Esophagus muscularis mucosa (tissue), 4 donors: ENCODE measurements around the gene TRAPPC2B. TPM values are rescaled to one million over a fixed set of nuclear protein-coding genes. Genes with fewer than 3 reads are reported as not detected.

Source experiments
- DNase-seq: peaks from one replicate; pipeline ENCODE4 v3.0.0-alpha.2; 2017; ENCODE audit errors: extremely low spot score
- H3K27ac ChIP-seq, 4 donors: fragments of 200-600 bp; sonication (generic); replicated peaks in 1 of 4; 1 replicate in 3 of 4; 2 replicates in 1 of 4; pipeline ENCODE4 v1.5.1; 2016 to 2019; ENCODE audit warnings: mild to moderate bottlenecking in 1 of 4
- H3K27me3 ChIP-seq, 4 donors: fragments of 200-600 bp; sonication (generic); one replicate each; pipeline versions ENCODE4 v1.5.1 to v1.6.0; 2016 to 2019
- H3K36me3 ChIP-seq, 4 donors: fragments of 200-600 bp; sonication (generic); one replicate each; pipeline ENCODE4 v1.5.1; 2016 to 2019
- H3K4me1 ChIP-seq, 4 donors: fragments of 200-600 bp; sonication (generic); one replicate each; pipeline ENCODE4 v1.5.1; 2016 to 2019
- H3K4me3 ChIP-seq, 4 donors: fragments of 200-600 bp; sonication (generic); 1 replicate in 2 of 4; 2 replicates in 2 of 4; pipeline ENCODE4 v1.5.1; 2016 to 2019; ENCODE audit warnings: mild to moderate bottlenecking in 4 of 4, moderate library complexity in 1 of 4
- H3K9me3 ChIP-seq, 4 donors: fragments of 200-600 bp; sonication (generic); 1 replicate in 3 of 4; 2 replicates in 1 of 4; pipeline ENCODE4 v1.5.1; 2016 to 2019
- EP300 ChIP-seq: sonication (generic); formaldehyde crosslinking; IDR thresholded peaks from one replicate; pipeline ENCODE4 v1.6.1; 2017; ENCODE audit warnings: antibody characterized with exemption
- POLR2A ChIP-seq: fragments of 450-650 bp; IDR thresholded peaks from one replicate; pipeline ENCODE4 v1.6.1; 2017; ENCODE audit warnings: antibody characterized with exemption, moderate library complexity, mild to moderate bottlenecking, low read depth
- POLR2AphosphoS5 ChIP-seq, 2 donors: sonication (generic); formaldehyde crosslinking; IDR thresholded peaks; one replicate each; pipeline ENCODE4 v1.6.1; 2017; ENCODE audit warnings: antibody characterized with exemption in 2 of 2
- WGBS: methylation state at CpG from one replicate; pipeline ENCODE4 v1.1.5; 2018; 5-methylcytosine and 5-hydroxymethylcytosine counted together
- intact Hi-C: fragments of 100-400 bp; cut with DNase I; formaldehyde crosslinking; loops from one replicate; pipeline ENCODE4 v1.15.1; 2023
- total RNA-seq, 4 donors: library from RNA; depleted of rRNA; stranded (reverse); fragments of >200 nt; gene quantifications; one replicate each; pipeline versions ENCODE4 v1.1.0 to v1.2.1, GENCODE V29; 2016
- TF ChIP-seq, protein P1 (sequence below), 3 experiments: fragments of 200-600 bp in 2 of 3; fragments of 450-650 bp in 1 of 3; sonication (generic) in 2 of 3; IDR thresholded peaks; one replicate each; pipeline ENCODE4 v1.5.1; 2017 to 2019; ENCODE audit warnings: antibody characterized with exemption in 3 of 3, mild to moderate bottlenecking in 2 of 3, moderate library complexity in 1 of 3

TRAPPC2B gene
- total RNA-seq: 10 to 100 TPM; 12.9 to 29.5 (median 20.2) TPM

GRCh38 chr19:57362997-57363687, at the start of gene TRAPPC2B, which contains the start of gene ZNF547:
Gene TRAPPC2B (plus strand): TSS chr19:57363551. CDS start chr19:57364834, 1,283 bp downstream.
Gene ZNF547 (plus strand): TSS chr19:57363551. CDS start chr19:57368556, 5,005 bp downstream.
- peak within 1 kb of the TSS; percentile 93 to 98 (median 97) for H3K27ac ChIP-seq
- TF ChIP-seq POLR2AphosphoS5 (IDR thresholded peaks at IDR 0.05) (peak; percentile 95 to 99), EP300 (peak; percentile 72)
- TF ChIP-seq, protein P1, sequence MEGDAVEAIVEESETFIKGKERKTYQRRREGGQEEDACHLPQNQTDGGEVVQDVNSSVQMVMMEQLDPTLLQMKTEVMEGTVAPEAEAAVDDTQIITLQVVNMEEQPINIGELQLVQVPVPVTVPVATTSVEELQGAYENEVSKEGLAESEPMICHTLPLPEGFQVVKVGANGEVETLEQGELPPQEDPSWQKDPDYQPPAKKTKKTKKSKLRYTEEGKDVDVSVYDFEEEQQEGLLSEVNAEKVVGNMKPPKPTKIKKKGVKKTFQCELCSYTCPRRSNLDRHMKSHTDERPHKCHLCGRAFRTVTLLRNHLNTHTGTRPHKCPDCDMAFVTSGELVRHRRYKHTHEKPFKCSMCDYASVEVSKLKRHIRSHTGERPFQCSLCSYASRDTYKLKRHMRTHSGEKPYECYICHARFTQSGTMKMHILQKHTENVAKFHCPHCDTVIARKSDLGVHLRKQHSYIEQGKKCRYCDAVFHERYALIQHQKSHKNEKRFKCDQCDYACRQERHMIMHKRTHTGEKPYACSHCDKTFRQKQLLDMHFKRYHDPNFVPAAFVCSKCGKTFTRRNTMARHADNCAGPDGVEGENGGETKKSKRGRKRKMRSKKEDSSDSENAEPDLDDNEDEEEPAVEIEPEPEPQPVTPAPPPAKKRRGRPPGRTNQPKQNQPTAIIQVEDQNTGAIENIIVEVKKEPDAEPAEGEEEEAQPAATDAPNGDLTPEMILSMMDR (IDR thresholded peaks at IDR 0.05): no peak
- H3K4me3 ChIP-seq: peak within 1 kb of the TSS; percentile 83 to 94 (median 86)
- 0% methylated on average over 13 of the region's 47 CpGs for WGBS
- DNase-seq: peak; percentile 100
- H3K27me3 ChIP-seq: no peaks in the 10 kb centered on the region
- peaks cover 0 to 31% (median 6%) of the 10 kb centered on the region in 4 donors for H3K9me3 ChIP-seq
- intact Hi-C loops: loop anchor here (2.0 kb wide), 1 partner anchor 26 kb away; the partner anchor contains the start of gene ZNF548
- H3K4me1 ChIP-seq: peaks cover 14 to 24% (median 18%) of the 10 kb centered on the region in 4 donors
- H3K36me3 ChIP-seq: peaks cover 0 to 21% (median 14%) of the 10 kb centered on the region in 4 donors

DNA sequence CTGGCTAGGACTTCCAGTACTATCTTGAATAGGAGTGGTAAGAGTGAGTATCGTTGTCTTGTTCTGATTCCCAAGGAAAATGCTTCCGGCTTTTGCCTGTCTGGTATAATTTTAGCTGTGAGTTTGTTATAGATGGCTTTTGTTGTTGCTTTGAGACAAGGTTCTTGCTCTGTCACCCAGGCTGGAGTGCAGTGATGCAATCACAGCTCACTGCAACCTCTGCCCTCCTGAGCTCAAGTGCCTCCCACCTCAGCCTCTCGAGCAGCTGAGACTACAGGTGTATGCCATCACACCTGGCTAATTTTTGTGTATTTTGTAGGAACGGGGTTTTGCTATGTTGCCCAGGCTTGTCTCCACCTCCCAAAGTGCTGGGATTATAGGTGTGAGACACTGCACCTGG, 49.2 kb upstream of the TRAPPC2B start:
- Histone ChIP-seq H3K36me3 (no peaks in the 10 kb centered on the region), H3K4me3 (no peak overlapping the region), H3K4me1 (peaks cover 0 to 5% (median 0%) of the 10 kb centered on the region in 4 donors), H3K9me3 (no peaks in the 10 kb centered on the region), H3K27me3 (no peaks in the 10 kb centered on the region), H3K27ac (no peak overlapping the region)
- no peak for DNase-seq
- 70% methylated on average over 4 of the region's 4 CpGs for WGBS
- intact Hi-C loops: no loop called here
- TF ChIP-seq POLR2AphosphoS5 (IDR thresholded peaks at IDR 0.05) (no peak), POLR2A (no peak), EP300 (no peak)
- TF ChIP-seq, protein P1 (IDR thresholded peaks at IDR 0.05): no peak

DNA sequence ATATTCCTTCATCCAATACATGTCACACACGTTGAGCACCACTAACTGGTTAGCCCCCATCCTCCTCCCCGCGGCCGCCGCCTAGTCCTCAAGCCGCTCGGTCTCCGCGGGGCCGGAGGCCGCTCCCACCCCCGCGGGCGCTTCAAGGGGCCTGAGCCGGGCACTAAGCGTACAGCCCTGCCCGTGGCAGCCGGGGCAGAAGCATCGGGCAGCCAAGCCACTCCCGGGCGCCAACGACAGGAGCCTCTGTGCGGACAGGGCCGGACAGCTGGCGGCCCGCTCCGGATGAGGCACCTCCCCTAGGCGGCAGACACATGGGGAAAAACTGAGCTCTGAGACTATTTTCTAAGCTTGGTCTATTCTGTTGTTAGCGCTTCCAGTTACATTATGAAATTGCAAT, 45.8 kb upstream of the TRAPPC2B start:
- peak overlapping the region; percentile 31 to 38 (median 35) for H3K4me3 ChIP-seq
- H3K4me1 ChIP-seq: peaks cover 15 to 29% (median 19%) of the 10 kb centered on the region in 4 donors
- no peaks in the 10 kb centered on the region for H3K27me3 ChIP-seq
- no peak for DNase-seq
- intact Hi-C loops: no loop called here
- 15% methylated on average over 25 of the region's 29 CpGs for WGBS
- no peak overlapping the region for H3K27ac ChIP-seq
- no peaks in the 10 kb centered on the region for H3K36me3 ChIP-seq
- TF ChIP-seq, protein P1 (IDR thresholded peaks at IDR 0.05): no peak
- TF ChIP-seq EP300 (no peak), POLR2AphosphoS5 (IDR thresholded peaks at IDR 0.05) (no peak), POLR2A (no peak)
- no peaks in the 10 kb centered on the region for H3K9me3 ChIP-seq

DNA sequence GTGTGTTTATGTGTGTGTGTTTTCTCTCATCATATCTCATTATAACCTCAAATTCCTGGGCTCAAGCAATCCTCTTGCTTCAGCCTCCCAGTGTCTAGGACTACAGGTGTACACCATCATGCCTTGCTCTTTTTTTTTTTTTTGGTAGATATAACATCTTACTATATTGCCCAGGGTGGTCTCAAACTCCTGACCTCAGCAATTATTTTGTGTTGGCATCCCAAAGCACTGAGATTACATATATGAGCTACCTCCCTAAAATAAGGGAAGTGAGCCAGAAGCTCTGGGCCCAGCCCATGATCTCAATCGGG, 43.5 kb upstream of the TRAPPC2B start:
- peaks cover 16 to 33% (median 22%) of the 10 kb centered on the region in 4 donors for H3K4me1 ChIP-seq
- TF ChIP-seq POLR2AphosphoS5 (IDR thresholded peaks at IDR 0.05): no peak
- TF ChIP-seq EP300: no peak
- TF ChIP-seq, protein P1 (IDR thresholded peaks at IDR 0.05): no peak
- TF ChIP-seq POLR2A: no peak

More for the DNA sequence above, 43.5 kb upstream of the TRAPPC2B start:
- WGBS: 0% methylated on average over 1 of the region's 1 CpG
- H3K4me3 ChIP-seq: peak overlapping the region; percentile 67 to 96 (median 82)
- H3K27ac ChIP-seq: peak overlapping the region; percentile 86 to 94 (median 92)
- DNase-seq: no peak
- H3K27me3 ChIP-seq: no peaks in the 10 kb centered on the region
- peaks cover 16 to 17% (median 17%) of the 10 kb centered on the region in 4 donors for H3K36me3 ChIP-seq
- intact Hi-C loops: no loop called here
- peaks cover 0 to 16% (median 1%) of the 10 kb centered on the region in 4 donors for H3K9me3 ChIP-seq
